ENCODE results near the gene KRT38. TPM values are rescaled to one million over a fixed set of nuclear protein-coding genes. Genes with fewer than 3 reads are reported as not detected.

The KRT38 gene
- total and polyA plus RNA-seq, 2 of the 8 experiments (the other 6 are each of a cell fraction or from before 2014, with no cell fraction given): not detected

DNA sequence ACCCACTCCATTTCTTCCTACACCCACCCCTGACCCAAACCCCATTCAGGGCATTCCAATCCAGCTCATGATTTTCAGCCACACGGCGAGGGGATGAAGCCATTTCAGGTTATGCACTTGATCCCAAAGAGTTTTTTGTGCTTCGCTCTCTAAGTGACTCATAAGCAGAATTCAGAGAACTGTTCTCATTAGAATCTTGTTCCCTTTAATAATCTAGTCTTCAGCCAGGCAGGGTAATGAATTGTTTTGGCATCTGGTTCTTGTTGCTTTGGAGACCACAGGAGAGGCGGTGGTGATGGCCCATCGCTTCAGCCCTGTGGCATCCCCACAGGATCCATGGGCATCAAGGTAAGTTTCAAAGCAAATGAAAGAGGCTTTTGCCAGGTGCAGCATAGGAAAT lies 38.6 kb downstream of the KRT38 start:
- H2AK5ac ChIP-seq (ENCODE audit: low read depth, low read length): no peak overlapping the region
- H4K20me1 ChIP-seq (replicated peaks in 1 of 2; ENCODE audit: control insufficient read depth in 1 of 2, insufficient read depth in 2 of 2, low read length in 2 of 2): no peaks in the 10 kb centered on the region
- H3K23me2 ChIP-seq (ENCODE audit: low read depth, low read length): no peaks in the 10 kb centered on the region
- FAIRE-seq (no peak), DNase-seq (ENCODE audit: low read depth in 1 of 2, low spot score in 2 of 2) (no peak)
- H3K36me3 ChIP-seq (ENCODE audit: control insufficient read depth in 2 of 4, insufficient read depth in 4 of 4, low read length in 3 of 4): no peaks in the 10 kb centered on the region
- POLR2A ChIA-PET (ENCODE audit: partially characterized antibody): no interaction called here
- no peak overlapping the region for H3K18ac ChIP-seq (ENCODE audit: extremely low read depth, low read length)
- H2BK120ac ChIP-seq (replicated peaks; ENCODE audit: low read depth, low read length): no peak overlapping the region
- no peak overlapping the region for H4K91ac ChIP-seq (replicated peaks; ENCODE audit: insufficient read length, low read length)
- no peaks in the 10 kb centered on the region; a peak in 1 of 7 replicates for H3K4me1 ChIP-seq (replicated peaks in 1 of 4; ENCODE audit: control insufficient read depth in 3 of 4, insufficient read depth in 4 of 4, low read length in 3 of 4)
- no peak overlapping the region for H3K14ac ChIP-seq (ENCODE audit: insufficient read length)
- CTCF ChIA-PET (ENCODE audit: partially characterized antibody): interaction anchor here (1.1 kb wide), 1 partner anchor 246 kb away, joined by 3 read pairs; no protein-coding TSS in a partner anchor
- no peak overlapping the region for H4K8ac ChIP-seq (ENCODE audit: extremely low read depth, insufficient read depth, low read length)
- no peak overlapping the region for H2BK20ac ChIP-seq (ENCODE audit: low read length)
- no peak overlapping the region for H3K9ac ChIP-seq (replicated peaks in 1 of 4; ENCODE audit: extremely low read depth in 1 of 4, low read depth in 3 of 4, low read length in 3 of 4)
- 95% methylated on average over 5 of the region's 5 CpGs; no CpG with 5 or more reads in 1 of the 2 experiments for WGBS, 2 experiments (ENCODE audit: extremely low coverage in 1 of 2, insufficient coverage in 1 of 2, insufficient read length in 1 of 2, insufficient replicate concordance in 2 of 2, low coverage in 1 of 2, low lambda C conversion rate in 2 of 2, missing lambda C conversion rate in 1 of 2)
- H3K56ac ChIP-seq (replicated peaks; ENCODE audit: insufficient read length, low read depth, low read length): no peak overlapping the region
- H3K79me1 ChIP-seq (ENCODE audit: low read depth, low read length): no peaks in the 10 kb centered on the region
- H3K79me2 ChIP-seq (ENCODE audit: control insufficient read depth in 1 of 2, insufficient read depth in 2 of 2, low read length in 2 of 2): no peaks in the 10 kb centered on the region
- H2BK15ac ChIP-seq (ENCODE audit: low read length): no peak overlapping the region
- no peaks in the 10 kb centered on the region for H3K9me3 ChIP-seq (ENCODE audit: insufficient read depth in 2 of 2, low read depth in 1 of 2, low read length in 1 of 2)
- no peak overlapping the region for H3K23ac ChIP-seq (ENCODE audit: insufficient read length)
- no peak overlapping the region for H2AFZ ChIP-seq (ENCODE audit: low read length)
- no peak overlapping the region for H2BK12ac ChIP-seq (ENCODE audit: low read depth, low read length)
- H3K4ac ChIP-seq (replicated peaks; ENCODE audit: insufficient read length, low read depth, low read length): no peak overlapping the region
- H3K4me2 ChIP-seq (ENCODE audit: insufficient read depth in 1 of 2, low read depth in 2 of 2, low read length in 2 of 2): no peak overlapping the region
- no peak overlapping the region for H3K4me3 ChIP-seq (ENCODE audit: extremely low read depth in 1 of 4, insufficient read depth in 2 of 4, low read depth in 3 of 4, low read length in 4 of 4)
- no peak for TF ChIP-seq TBP (IDR thresholded peaks at IDR 0.05; ENCODE audit: low read depth, low read length)
- no peak for TF ChIP-seq BRCA1 (IDR thresholded peaks at IDR 0.05; ENCODE audit: low read depth, low read length)
- no peak for TF ChIP-seq RFX5 (IDR thresholded peaks at IDR 0.05; ENCODE audit: borderline replicate concordance, low read depth, low read length)
- no peak for TF ChIP-seq JUND (IDR thresholded peaks at IDR 0.05; ENCODE audit: low read length)
- TF ChIP-seq SRF (IDR thresholded peaks at IDR 0.05; ENCODE audit: low read depth, low read length): no peak
- no peak for TF ChIP-seq POU5F1 (IDR thresholded peaks at IDR 0.05; ENCODE audit: low read depth, low read length)
- TF ChIP-seq RXRA (IDR thresholded peaks at IDR 0.05; ENCODE audit: insufficient read depth, low read depth, low read length): no peak
- no peak for TF ChIP-seq SP4 (IDR thresholded peaks at IDR 0.05; ENCODE audit: low read length)
- TF ChIP-seq CBX8 (IDR thresholded peaks at IDR 0.05; ENCODE audit: borderline replicate concordance, low read depth, low read length): no peak
- TF ChIP-seq ZNF274 (IDR thresholded peaks at IDR 0.05; ENCODE audit: borderline replicate concordance, extremely low read depth, low read length): no peak
- TF ChIP-seq, protein P1, sequence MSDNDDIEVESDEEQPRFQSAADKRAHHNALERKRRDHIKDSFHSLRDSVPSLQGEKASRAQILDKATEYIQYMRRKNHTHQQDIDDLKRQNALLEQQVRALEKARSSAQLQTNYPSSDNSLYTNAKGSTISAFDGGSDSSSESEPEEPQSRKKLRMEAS (IDR thresholded peaks at IDR 0.05): no peak
- TF ChIP-seq CEBPB (IDR thresholded peaks at IDR 0.05; ENCODE audit: low read depth, low read length): no peak
- no peak for TF ChIP-seq FOSL1 (IDR thresholded peaks at IDR 0.05; ENCODE audit: insufficient read depth, low read depth, low read length)
- no peak for TF ChIP-seq SIX5 (IDR thresholded peaks at IDR 0.05; ENCODE audit: low read depth, low read length)
- no peak for TF ChIP-seq PHF8 (conservative IDR thresholded peaks at IDR 0.05; ENCODE audit: low read depth, low read length)
- TF ChIP-seq JUN (IDR thresholded peaks at IDR 0.05; ENCODE audit: low read depth, low read length): no peak
- H4K5ac ChIP-seq (ENCODE audit: insufficient read length, low read depth, low read length): no peak overlapping the region
- H3K27ac ChIP-seq (ENCODE audit: low read depth, low read length): no peak overlapping the region
- H3K27me3 ChIP-seq (replicated peaks in 1 of 4; ENCODE audit: control insufficient read depth in 3 of 4, extremely low read depth in 1 of 4, insufficient read depth in 3 of 4, low read length in 3 of 4): no peaks in the 10 kb centered on the region; a peak in 1 of 7 replicates
- H2BK5ac ChIP-seq (ENCODE audit: low read depth, low read length): no peak overlapping the region

Data from H1 (cell line).